NCI-H524 (cell line): Measurements from ENCODE around the gene FTH1.
"Not testable (repeated sequence)": the region's sequence is repeated elsewhere in the genome, so short reads cannot be mapped to it uniquely, and the experiment has no call there.

Source experiments
- DNase-seq, 2 experiments: peaks; one replicate each; lab custom pipeline; 2025; lab: John Stamatoyannopoulos, UW

Gene FTH1

DNA sequence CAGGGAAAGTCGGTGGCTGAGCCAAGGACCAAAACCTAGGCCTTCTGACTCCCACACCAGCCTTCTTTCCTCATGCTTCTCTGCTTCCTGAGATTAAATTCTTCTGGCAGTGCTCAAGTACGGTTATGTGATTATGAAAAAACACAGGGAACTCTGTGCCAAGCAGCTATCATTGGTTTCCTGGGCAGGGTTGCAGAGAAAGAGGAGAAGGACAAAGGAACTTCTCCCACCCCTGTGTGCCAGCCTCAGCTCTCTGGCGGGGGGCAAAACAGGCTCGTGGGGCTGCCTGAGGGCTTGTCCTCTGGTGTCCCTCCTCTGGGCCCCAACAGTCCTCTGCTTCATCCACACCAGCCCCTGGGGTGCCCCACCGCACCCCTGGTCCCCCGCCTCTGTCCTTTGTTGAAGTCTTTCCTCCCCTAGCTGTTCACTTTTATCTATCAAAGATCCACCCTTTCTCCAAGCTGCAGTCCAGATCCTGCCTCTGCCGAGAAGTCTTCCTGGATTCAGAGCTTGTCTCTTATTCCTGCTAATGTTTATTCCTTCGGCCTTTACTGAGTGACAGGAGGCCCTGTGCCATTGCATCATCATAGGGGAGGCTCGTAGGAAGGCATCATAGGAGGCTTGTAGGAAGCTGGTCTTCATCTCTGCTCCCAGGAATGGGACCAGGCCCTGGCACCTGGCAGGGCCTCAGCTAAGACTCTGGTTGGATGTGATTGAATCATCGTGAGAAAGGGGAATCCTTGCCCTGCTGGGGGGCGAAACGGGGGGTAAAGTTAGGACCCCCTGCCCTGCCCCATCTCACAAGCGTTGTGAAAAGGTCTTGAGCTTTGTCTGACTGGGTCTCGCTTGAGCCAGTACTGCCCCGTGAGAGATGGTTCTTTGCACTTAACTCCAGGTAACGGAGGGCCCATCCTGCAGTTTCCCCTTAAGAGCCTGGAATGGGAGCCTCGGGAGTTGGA is 11.5 kb upstream of the FTH1 start:
- DNase-seq: no peak

DNA sequence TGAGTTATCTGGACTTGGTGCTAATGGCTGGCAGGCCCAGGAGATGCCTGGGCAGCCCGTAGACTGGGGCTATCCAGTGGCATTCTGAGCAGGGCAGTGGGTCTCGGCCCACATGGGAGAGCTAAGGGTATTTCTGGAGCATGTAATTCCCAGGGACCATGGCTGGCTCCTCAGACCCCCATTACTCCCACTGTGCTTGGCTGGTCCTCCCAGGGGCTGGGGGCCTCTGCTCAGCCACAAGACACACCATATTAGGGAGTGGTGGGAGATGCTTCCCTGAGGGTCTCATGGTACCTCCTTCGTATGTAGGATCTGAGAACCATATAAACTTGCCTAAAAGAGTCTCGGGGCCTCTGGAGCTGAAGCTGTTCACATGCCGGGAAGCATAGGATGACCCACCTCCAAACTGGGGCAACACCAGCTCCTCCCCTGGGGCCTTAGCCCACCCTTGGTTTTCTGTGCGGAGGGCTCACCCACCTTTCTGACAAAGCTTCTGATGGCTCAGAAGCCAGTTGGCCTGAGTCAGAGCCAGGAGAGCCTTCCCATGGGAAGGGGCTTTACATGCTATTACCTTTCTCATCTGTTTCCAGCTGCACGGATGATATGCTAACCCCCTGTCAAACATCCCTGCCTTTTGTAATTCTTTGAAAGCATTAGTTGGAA is 9.5 kb upstream of the FTH1 start:
- DNase-seq: no peak

DNA sequence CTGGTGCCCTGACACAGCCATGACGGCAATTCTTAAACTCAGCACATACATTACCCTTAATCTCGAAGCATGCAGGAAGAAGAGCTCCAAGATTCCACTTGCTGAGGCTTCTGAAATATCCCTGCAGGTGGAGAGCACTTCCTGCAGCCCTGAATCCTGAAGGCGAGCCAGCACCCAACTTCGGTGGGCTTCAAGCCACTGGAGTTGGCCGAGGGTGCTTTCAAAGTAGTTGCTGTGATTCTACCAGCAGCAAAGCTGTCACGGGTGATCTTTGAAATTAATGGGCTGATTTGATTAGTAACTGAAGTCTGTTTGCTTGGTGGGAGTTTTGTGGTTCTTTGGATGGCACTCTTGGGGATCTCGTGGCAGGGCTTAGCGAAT is 9.0 kb upstream of the FTH1 start:
- DNase-seq: no peak

DNA sequence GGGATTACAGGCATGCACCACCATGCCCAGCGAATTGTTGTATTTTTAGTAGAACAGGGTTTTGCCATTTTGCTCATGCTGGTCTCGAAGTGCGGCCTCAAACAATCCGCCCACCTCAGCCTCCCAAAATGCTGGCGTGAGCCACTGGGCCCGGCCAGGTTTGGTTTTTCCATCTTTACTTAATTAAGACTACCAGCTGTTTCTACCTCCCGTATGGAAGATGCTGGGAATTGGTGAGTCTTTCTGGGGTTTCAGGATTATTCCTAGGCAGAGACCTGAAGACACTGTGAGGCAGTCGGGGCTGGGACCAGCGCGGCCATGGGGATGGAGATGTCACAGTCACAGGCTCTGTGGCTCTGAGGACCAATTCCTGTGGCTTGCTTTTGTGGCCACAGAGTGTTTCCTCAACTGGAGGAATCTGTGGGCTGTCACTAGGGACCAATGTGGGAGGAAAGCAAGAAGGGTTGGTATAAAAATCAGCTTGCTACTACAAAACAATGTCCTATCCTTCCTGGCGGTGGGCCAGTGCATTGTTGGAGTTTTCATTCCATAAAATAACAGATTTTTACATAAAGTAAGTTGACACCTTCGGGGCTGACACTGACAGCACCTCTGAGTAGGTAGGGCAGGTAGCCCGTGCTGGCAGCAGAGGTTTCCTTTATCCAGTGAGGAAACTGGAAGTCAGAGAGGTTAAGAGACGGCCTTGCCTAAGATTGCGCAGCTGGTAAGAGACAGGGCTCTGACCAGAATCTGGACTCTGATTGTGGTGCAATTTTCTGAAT is 8.4 kb upstream of the FTH1 start:
- DNase-seq: no peak

DNA sequence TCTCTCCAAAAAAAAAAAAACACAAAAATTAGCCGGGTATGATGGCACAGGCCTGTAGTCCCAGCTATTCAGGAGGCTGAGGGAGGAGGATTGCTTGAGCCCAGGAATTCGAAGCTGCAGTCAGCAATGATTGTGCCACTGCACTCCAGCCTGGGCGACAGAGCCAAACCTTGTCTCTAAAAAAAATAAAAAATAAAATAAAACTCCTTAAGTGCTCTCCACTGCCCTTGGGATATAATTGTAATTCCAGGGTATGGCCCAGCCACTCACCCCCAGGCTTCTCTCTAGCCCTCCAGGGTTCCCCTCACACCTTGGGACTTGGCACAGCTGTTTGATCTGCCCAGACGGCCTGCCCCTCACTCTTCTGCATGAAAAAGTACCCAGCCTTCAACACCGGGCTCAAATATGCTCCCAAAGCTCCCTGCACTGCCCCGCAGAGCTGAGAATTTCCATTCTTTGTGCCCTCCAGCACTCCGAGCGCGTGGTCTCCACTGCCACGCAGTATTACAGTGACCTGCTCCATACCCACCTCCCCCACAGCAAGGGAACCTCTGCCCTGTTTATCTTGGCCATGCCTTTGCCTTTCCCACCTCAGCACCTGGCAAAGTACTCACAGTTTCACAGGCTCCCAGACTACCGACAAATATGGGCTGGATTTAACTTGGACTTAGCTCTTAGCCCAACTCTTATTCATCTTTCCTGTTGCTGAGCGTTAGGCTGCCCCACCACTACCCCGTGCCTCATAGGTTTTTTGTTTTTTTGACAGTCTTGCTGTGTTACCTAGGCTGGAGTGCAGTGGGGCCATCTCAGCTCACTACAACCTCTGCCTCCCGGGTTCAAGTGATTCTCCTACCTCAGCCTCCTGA is 7.6 kb upstream of the FTH1 start:
- DNase-seq: no peak

DNA sequence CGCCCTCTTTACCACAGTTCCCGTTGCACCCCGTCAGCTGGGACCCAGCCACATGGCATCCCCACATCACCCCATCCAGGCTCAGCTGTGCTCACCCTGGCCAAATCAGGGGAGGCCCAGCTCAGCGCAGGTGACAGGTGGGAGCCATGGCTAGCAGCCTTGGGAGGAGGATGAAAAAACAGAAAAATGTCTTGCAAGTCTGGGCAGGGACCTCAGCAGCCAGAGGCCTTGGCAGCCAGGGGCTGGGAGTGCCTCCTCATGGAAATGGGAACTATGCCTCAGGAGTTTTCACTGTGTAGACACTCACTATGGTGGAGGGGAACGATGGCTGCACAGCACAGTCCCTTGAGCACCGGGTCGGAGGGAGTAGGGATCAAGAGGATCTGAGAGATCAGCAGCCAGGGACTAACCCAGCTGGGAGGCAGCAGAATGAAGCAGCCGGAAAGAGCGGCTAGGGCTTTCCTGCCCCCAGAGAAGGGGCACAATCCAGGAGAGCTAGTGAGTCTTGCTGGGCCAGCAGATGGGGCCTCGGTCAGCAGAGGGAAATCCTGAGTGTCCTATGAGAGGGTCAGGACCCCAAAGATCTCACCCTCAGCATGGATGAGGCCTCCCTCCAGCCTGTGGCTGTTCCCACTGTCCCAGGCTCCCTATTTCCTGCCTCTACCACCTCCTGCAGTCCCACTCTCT is 6.2 kb upstream of the FTH1 start:
- no peak for DNase-seq

DNA sequence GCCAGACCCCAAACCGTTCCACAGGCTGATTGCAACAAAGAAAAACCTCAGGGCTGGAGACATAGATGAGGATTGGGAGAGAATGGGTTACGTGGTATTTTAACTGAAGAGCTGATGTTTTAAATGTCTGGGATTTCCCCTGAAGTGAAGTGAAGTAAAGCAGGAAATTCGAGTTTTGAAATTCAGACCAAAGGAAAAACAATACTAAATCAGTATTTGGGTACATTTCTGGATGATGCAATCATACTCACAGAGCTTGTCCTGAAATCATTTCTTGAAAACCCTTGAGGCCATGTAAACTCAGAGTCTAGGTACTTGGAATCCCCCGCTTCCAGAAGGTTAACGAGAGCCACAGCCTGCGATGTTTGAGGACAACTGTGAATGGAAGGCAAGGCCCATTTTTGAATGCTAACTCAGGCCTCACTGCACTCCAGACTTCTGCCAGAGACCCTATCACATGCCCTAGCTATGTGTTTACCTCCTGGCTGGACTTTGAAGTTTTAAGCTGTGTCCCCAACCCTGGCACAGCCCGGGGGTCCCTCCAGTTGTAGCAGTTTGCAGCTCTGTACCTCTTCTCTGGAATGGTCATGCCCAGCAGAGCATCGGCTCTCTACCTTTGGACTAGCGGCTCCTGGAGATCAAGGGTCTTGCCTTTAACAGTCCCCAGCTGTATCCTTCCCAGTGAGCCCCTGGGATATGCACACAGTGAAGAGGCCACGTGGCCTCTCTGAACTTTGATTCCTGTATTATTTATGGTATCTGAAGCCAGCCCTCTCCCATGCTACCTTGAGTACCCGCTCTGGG is 5.4 kb upstream of the FTH1 start:
- no peak for DNase-seq

DNA sequence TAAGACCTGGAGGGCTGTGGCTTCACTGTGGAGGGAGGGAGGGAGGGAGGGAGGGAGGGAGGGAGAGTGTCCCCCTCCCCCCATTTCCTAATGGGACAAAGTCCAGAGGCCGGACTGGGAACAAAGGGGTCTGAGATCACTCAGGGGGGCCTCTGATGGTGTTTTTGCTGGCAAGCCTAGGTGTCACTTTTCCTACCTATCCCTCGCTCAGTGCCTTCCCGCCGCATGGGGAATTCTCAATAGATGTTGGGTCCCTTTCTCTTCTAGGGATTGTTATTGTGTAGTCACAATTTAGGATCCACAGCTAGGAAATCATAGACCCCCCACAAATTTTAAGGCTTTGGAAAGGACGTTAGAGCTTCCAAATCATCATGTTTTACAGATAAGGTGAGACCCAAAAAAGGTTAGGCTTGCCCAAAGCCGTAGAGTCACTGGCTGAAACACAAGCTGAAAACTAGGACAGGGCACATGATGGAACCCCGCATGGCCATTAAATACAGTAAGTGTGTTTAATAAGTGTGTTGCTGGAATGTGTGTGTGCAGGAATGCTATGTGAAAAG is 4.8 kb upstream of the FTH1 start:
- no peak for DNase-seq

DNA sequence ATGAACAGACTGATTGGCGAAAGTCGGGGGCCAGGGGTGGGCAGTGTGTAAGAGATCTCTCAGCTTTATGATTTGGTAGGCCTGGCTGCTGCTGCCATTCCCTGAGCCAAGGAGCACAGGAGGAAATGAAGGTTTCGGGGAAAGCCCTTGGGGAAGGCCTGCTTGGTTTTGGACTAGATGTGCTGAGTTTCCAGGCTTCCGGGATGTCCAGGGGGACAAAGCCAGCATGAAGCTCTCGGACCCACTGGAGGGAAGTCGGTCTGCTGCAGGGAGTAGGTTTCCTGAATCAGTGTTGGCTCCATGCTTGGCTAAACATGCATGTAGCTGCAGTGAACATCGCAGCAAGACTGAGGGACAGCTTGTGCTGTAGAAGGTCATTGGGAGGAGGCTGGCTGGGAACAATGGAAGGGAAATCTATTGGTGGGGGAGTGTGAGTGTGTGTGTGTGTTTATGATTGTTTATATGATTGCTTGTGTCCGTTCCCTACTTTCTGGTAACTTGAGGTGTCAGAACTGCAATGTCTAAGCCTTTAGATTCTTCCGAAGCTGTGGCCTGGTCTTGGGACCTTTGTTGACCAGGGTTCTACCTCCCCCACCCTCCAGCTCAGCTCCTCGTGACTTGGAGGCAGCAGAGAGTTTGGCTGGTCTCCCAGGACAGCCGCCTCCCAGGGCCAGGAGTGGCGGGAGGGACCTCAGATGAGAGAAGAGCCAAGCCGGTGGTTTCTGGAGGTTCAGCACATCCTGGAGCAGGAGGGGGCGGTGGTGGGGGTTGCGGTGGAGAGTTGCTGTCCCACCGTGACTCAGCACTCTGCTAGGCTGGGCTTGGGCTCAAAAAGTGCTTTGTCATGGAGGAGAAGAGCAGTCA is 4.0 kb upstream of the FTH1 start:
- DNase-seq: no peak

DNA sequence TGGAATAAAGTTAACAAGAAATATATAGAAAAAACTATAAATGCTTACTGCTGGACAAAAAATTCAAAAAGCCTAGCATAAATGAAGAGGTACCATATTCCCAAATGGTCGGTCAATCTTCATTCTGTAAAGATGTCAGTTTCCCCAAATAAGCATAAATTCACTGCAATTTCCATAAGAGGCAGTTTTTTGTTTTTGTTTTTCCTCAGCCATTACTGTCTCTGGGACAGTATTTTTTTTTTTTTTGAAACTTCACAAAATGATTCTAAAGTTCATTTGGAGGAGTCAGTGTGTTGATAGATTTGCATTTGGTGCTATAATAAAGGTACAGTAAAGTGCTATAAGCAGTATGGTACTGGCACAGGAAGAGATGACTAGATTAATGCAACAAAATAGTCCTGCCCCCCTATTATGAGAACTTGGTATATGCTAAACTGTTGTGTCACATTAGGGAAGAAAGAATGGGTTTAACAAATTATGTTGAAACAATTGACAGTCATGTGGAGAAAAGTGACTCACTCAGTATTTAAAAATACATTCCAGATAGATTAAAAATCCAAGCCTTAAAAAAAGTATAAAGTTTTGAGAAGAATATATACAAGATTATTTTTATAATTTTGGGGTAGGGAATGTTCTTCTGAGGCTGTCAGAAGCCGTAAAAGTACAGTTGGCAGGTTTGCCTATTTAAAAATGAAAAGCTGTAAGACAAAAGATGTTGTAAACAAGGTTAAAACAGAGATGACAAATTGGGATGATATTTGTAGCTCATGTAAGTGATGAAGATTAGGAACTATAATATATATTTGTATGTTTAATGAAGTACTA is 2.6 kb upstream of the FTH1 start:
- DNase-seq: no peak

DNA sequence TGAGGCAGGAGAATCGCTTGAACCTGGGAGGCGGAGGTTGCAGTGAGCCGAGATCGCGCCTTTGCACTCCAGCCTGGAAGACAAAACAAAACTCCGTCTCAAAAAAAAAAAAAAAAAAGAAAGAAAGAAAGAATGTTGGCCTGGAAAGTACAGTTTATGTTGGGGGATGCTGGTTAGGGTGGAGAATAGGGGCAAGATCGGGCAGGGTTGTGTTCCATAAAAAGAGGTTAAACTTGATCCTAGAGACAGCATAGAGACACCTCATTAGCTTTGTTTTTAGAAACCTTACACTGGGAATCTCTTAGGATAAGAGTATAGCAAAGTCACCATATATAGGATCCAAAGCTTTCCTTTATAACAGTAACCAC is 1.9 kb upstream of the FTH1 start:
- DNase-seq: no peak

DNA sequence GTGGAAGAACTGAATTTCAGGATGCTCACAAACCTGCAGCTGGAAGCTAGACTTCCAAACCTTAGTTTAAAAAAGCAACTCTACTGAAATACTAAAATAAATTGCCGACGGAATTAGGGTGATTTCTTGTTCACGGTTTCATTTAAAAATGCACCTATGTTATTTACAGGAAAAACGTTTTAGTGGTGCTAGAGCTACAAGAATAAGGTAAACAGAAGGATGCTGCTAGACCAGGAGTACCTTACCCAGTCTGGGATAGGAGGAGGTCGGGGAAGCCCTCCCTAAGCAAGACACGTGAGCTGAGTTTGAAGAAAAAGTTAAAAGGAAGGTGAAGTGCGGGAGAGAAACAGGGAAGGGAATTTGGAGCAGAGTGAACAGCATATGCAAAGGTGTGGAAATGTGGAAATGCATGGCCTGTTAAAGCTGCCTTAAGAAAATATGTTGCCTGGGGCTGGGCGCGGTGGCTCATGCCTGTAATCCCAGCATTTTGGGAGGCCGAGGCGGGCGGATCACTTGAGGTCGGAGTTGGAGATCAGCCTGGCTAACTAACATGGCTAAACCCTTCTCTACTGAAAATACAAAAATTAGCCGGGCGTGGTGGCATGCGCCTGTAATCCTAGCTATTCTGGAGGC is 1.4 kb upstream of the FTH1 start:
- no peak for DNase-seq

DNA sequence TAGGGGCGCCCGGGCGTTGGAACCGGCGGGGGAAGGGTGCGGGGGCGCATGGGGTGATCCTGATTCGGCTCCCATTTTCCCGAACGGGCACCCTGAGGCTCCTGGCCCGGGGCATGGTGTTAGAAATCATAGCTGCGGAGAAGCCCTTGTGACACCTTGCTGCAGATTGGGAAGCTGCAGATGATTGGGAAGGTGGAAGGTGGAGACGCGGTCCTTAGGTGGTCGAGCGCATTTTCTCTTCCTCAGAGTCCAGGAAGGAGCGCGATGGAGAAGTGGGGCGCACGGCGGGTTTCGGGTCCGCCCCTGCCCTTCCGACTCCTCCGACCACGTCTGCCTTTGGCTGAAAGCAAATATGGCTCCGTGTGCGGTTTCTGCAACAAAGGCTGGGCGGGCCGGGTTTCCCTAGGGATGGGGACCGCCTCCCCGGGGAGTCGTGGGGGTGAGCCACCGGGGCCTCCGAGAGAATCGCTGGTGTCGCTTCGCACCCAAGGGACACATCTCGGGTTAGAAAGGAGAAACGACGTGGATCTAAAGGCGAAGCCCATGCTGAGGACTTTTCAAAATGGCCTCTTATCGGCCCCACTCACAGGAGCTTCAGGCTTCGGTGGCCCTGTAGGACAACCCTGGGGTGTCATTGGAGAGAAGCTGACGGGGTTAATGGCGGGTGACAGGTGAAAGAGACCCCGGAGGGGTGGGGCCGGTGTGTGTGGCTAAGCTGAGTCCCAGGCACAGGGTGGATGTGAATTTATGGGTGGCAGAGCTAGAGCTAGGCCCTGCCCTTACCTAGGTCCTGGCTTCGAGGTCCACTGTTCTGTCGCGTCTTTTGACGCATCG is 707 bp upstream of the FTH1 start:
- DNase-seq: peak in 1 of 2 experiments; percentile 42

DNA sequence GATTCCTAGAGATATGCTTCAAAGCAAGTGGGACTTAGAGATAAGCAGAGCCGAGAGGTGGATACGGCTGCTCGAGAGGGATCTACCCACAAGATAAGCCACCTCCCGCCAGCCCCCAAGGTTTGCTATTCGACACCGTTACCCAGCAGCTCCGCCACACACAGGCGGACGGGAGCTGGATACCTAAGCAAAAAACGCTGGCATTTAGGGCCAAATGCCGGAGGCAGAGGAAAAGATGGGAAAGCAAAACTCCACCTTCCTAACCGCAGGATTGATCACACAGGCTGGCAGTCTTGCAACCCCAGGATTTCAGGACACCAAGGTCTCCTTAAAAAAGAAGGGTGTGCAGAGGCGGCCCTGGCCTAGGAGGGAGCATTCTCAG is 709 bp downstream of the FTH1 start:
- peak in 1 of 2 experiments; percentile 15 for DNase-seq

DNA sequence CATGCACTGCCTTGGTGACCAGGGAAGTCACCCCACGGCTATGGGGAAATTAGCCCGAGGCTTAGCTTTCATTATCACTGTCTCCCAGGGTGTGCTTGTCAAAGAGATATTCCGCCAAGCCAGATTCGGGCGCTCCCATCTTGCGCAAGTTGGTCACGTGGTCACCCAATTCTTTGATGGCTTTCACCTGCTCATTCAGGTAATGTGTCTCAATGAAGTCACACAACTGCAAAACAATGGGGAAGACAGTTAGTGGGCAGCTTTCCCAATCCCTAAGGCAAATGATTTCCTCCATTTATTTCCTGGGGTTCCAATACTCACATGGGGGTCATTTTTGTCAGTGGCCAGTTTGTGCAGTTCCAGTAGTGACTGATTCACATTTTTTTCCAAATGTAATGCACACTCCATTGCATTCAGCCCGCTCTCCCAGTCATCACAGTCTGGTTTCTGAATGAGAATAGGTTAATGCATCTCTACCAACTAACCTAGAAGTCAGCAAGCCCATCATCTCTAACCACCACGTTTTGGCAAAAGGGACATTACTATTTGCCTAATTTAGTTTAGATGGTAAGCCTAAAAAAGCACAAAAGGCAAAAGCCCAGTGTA is 2.7 kb downstream of the FTH1 start:
- not testable (repeated sequence) for DNase-seq

DNA sequence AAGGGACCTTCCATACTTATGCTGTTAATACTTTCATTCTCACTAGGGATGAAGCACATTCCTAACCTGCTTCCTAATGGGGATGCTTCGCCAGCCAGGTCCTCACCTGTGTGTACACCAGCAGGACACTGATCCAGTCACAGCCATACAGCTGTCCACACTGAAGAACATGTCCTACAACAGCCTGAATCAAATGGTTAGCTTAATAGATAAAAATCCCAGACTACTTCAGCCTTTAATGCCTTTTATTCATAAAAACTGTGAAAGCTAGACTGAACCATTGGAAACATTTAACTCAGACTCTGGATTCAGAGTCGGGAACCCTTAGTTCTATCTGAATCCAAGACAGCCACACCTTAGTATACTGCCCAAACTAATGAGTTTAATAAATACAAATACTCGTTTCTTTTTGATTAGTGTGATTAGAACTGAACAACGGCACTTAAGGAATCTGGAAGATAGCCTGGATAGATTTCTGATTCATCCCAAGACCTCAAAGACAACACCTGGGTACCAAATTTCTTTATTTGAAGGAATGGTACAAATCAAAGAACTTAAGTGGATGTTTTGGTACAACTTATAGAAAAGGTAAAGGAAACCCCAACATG is 3.3 kb downstream of the FTH1 start:
- no peak for DNase-seq
